Neural progenitor cell (in vitro differentiated cells): ENCODE data around the gene CYTH1.

ENCODE experiments used
- EZH2 ChIP-seq: fragments of 200-600 bp; sonication (generic); IDR thresholded peaks from 2 replicates; pipeline ENCODE4 v1.6.1; 2017; ENCODE audit warnings: antibody characterized with exemption, mild to moderate bottlenecking, moderate library complexity
- EZH2phosphoT487 ChIP-seq: fragments of 200-600 bp; sonication (generic); IDR thresholded peaks from 2 replicates; pipeline ENCODE4 v1.6.1; 2017; ENCODE audit warnings: antibody characterized with exemption
- TF ChIP-seq, protein P1 (sequence below): fragments of 200-600 bp; sonication (generic); IDR thresholded peaks from 2 replicates; pipeline ENCODE4 v1.5.1; 2017; ENCODE audit warnings: antibody characterized with exemption, mild to moderate bottlenecking

- TF ChIP-seq, protein P1, sequence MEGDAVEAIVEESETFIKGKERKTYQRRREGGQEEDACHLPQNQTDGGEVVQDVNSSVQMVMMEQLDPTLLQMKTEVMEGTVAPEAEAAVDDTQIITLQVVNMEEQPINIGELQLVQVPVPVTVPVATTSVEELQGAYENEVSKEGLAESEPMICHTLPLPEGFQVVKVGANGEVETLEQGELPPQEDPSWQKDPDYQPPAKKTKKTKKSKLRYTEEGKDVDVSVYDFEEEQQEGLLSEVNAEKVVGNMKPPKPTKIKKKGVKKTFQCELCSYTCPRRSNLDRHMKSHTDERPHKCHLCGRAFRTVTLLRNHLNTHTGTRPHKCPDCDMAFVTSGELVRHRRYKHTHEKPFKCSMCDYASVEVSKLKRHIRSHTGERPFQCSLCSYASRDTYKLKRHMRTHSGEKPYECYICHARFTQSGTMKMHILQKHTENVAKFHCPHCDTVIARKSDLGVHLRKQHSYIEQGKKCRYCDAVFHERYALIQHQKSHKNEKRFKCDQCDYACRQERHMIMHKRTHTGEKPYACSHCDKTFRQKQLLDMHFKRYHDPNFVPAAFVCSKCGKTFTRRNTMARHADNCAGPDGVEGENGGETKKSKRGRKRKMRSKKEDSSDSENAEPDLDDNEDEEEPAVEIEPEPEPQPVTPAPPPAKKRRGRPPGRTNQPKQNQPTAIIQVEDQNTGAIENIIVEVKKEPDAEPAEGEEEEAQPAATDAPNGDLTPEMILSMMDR: no peak
- TF ChIP-seq EZH2phosphoT487: no peak
- TF ChIP-seq EZH2: no peak
Observed at GRCh38 chr17:78664476-78665386, 117.3 kb downstream of the CYTH1 start.
